DMS153 treated with DMSO at 0.1 percent for 48 hours (cell line): ENCODE measurements around the gene IL33.
"Not testable (repeated sequence)": the region's sequence is repeated elsewhere in the genome, so short reads cannot be mapped to it uniquely, and the experiment has no call there.

Source experiments
- DNase-seq: peaks from one replicate; lab custom pipeline; 2025; ENCODE audit not compliant: unreplicated experiment; lab: John Stamatoyannopoulos, UW

IL33 gene, protein sequence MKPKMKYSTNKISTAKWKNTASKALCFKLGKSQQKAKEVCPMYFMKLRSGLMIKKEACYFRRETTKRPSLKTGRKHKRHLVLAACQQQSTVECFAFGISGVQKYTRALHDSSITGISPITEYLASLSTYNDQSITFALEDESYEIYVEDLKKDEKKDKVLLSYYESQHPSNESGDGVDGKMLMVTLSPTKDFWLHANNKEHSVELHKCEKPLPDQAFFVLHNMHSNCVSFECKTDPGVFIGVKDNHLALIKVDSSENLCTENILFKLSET

GRCh38 chr9:6215562-6215961, at the start of gene IL33:
IL33 (plus strand) TSS chr9:6215807; CDS start chr9:6241695, 25,888 bp downstream.
- peak; percentile 13 for DNase-seq

GRCh38 chr9:6171667-6172066, 43.9 kb upstream of the IL33 start:
- DNase-seq: no peak

GRCh38 chr9:6173914-6174313, 41.7 kb upstream of the IL33 start:
- no peak for DNase-seq

- DNase-seq: not testable (repeated sequence)
Measured at GRCh38 chr9:6182549-6183226, 32.9 kb upstream of the IL33 start.

DNA sequence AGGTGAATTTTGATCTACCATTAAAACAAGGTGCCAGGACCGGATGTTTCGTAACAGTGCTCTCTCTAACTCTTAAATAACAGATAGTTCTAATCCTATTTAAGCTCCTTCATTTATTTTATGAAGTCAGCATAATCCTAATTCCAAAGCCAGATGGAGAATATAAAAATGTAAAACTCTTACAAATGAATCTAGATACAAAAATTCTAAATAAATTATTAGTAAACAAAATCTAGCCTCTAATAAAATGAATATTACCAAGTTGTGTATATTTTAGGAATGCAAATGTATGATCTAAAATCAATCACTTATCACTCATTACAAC, 32.4 kb upstream of the IL33 start:
- no peak for DNase-seq

- no peak for DNase-seq
Measured at GRCh38 chr9:6183627-6184026, 32.0 kb upstream of the IL33 start.

DNA sequence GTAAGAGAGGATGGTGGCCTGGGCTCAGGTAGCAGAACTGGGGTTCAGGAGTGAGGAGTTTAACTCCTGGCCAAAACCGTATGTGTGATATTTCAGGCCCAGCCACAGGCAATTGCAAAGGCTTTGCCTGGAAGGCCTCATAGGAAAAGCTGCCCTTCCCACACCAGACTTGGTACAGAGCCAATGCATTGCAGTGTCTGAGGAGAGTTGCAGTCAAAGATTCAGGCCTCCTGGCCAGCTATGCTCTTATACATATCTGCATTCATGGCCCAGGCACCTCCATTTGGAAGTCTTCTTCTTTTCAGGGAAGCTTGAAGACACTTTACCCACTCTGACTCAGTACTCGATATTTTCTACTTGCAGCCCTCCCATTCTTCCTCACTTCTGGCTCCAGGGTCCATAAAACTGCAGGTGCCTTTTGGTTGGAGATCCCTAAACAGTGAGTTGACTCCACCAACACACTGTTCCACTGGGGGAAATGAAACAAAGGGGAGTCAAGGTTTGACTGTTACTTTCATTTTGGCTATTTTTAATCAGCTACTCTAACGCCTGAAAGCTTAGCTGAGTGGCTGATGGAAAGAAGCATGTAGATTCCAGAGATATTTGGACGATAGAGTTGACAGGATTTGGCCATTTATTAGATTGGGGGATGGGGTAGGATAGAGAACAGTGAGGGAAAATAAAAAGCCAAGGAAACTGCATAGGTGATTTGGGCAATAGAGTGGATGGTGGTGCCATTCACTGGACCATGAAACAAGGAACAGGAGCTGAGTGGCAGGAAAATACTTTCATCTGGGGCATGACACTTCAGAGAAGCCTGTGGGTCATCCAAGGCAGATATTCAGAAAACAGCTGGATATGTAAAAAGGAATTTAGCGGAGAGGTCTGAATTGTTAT, 30.6 kb upstream of the IL33 start:
- no peak for DNase-seq

- no peak for DNase-seq
Measured at GRCh38 chr9:6186691-6187090, 28.9 kb upstream of the IL33 start.

- no peak for DNase-seq
Measured at GRCh38 chr9:6187272-6187671, 28.3 kb upstream of the IL33 start.

DNA sequence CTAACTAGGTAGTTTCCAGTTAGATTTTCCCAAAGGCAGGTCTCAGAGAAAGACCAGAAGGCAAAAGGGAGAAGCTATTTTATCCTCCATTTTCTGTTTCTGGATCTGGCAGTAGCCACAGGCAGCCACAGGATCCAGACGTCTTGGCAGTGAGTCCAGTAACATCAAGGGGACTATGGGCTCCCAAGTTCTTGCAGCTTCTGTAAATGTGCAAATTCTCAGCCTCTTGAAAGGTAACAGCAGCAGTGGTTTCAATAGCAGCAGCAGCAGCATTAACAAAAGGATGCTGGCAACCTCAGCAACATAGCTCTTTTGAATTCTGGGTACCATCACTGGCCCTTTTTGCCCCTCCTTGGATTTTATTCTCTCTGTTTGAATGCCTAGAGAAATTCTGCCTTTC, 27.1 kb upstream of the IL33 start:
- DNase-seq: no peak

DNA sequence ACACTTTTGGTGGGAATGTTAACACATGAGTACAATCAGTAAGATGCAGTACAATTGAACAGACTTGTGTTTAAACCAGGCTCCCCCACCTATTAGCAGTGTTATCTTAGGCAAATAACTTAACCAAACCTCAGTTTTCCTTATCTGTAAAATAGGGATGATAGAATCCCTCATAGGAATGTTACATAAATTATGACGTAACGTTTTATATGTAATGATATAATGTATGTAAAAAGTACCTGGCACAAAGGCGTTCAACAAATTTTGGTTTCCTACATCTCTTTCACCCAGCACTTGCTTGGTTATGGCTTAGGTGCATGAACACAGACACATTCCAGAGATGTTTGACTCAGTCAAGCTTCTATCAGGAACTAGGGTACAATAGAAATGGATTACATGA, 26.7 kb upstream of the IL33 start:
- no peak for DNase-seq

DNA sequence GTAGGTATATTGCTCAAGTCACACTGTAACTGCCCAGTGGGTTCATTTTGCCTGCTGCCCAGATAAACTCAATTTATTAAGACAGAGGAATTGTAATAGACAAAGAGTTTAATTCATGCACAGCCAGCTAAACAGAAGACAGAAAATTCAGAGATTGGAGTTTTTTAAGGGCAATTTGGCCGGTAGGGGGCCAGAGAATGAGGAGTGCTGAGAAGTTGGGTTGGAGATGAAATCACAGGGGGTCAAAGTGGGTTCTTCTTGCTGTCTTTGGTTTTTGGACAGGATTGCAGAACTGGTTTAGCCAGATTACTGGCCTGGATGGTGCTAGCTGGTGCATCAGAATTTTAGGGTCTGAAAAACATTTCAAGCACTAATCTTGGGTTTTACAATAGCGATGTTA, 20.7 kb upstream of the IL33 start:
- no peak for DNase-seq

DNA sequence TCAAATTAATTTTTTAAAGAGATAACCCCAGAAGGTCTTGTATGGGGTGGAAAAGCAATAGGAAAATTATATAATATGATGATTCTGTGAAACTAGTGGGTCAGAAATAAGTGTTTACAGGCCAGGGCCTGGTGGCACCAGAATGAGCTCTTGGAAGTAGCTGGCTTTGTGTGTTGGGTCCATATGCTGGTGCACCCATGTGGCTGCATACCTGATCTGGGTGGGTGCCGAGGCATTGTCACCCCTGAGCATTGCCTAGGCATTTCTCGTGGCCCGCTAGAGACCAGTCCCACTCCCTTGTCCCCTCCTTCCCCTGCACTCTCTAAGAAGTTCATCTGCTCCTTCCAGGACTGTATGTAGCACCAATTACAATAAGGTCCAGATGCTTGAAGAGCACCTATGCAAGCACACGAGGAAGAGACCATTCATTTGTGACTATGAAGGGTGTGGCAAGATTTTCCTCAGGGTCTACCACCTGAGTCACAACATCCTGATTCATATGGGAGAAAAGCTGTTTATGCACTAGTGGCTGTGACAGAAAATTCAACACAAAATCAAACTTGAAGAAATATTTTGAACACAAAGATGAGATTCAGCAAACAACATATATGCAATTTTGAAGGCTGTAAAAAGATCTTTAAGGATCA, 19.8 kb upstream of the IL33 start:
- DNase-seq: no peak

GRCh38 chr9:6197330-6197729, 18.3 kb upstream of the IL33 start:
- no peak for DNase-seq

GRCh38 chr9:6198251-6198650, 17.4 kb upstream of the IL33 start:
- DNase-seq: no peak

- DNase-seq: peak; percentile 24
Measured at GRCh38 chr9:6199596-6199995, 16.0 kb upstream of the IL33 start.

DNA sequence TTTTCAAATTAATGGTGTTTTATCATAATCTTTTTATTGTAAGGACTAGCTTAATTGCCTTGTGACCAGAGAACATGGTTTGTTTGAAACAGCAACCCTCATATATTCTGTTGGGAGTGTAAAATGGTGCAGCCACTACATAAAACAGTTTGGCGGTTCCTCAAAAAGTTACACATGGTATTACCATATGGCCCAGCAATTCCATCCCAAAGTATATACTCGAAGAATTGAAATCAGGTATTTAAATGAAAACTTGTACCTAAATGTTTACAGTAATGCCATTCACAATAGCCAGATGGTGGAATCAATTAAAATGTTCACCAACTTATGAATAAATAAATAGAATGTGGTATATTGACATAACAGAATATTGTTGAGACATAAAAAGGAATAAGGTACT, 14.8 kb upstream of the IL33 start:
- no peak for DNase-seq

DNA sequence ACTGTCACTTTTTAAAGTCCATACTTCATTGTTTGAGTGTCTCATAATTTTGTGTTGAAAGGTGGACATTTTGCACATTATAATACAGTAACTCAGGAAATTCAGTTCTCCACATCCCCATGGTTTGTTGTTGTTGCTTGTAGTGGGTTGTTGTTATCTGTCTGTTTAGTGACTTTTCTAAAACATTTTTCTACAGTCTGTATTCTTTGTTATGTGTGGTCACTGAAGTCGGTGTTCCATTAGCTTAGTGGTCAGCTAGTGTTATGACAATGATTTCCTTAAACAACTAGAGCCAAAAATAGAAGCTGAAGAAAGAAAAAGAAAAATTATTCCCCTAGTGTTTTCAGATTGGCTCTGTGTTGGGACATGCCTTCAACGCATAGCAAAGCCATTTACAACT, 5.6 kb upstream of the IL33 start:
- DNase-seq: no peak

DNA sequence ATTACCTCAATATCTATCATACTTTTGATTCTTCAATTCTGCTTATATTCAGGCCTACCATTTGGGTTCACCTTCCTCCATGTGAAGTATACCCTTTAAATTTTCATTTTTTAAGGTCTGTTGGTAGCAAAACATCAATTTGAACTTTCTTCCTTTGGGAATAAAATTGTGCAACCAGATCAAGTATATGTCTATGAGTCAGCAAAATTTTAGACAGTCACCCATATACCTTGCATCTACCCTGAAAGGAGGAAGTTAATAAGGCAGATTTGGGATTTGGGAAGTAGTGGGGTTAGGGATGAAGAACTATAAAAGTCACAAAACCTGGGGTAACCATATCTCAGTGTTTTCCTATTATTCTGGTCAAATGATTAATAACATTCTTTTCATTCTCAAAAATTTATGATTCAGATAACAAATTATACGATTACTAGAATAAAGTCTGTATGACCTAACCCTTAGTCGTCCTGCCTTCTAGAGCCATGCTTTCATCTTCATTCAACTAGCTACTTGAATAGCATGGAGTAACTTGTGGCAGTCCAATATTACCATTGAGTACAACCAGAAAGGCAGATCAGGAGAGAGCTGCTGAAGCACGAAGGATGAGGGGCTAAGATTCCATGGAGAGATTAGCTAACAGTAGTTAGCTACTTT, 2.8 kb upstream of the IL33 start:
- DNase-seq: no peak

GRCh38 chr9:6214434-6214833, 1.2 kb upstream of the IL33 start:
- no peak for DNase-seq

GRCh38 chr9:6214903-6215302, 704 bp upstream of the IL33 start:
- no peak for DNase-seq
